GM18870 (cell line): ENCODE results near the gene CAV3.
A peak's percentile ranks its signal among the peaks of the same experiment; 100 is the strongest.

Experiments used
- ATAC-seq: cut with Tn5 transposase; IDR thresholded peaks from one replicate; pipeline ENCODE4 v1.9.1; 2021; ENCODE audit warnings: moderate library complexity; ENCODE audit not compliant: unreplicated experiment

Gene CAV3

GRCh38 chr3:8734137-8734878 is 706 bp downstream of the CAV3 start:
- ATAC-seq: no peak

DNA sequence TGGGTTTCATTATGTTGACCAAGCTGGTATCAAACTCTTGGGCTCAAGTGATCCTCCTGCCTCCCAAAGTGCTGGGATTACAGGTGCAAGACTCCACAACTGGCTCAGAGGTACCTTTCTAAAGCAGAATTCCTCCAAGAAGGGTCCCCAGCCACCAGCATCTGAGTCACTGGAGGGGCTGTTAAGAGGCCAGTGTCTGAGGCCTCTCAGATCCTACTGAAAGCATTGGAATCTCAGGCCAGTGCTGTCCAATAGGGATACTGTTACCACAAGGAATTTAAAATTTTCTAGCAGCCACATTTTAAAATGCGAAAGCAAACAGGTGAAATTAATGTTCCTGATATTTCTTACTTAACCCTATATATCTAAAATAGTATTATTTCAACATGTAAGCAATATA is 1.3 kb downstream of the CAV3 start:
- ATAC-seq: no peak

- ATAC-seq: no peak
Observed at GRCh38 chr3:8736436-8736835, 2.8 kb downstream of the CAV3 start.

- no peak for ATAC-seq
Observed at GRCh38 chr3:8737301-8737700, 3.7 kb downstream of the CAV3 start.

DNA sequence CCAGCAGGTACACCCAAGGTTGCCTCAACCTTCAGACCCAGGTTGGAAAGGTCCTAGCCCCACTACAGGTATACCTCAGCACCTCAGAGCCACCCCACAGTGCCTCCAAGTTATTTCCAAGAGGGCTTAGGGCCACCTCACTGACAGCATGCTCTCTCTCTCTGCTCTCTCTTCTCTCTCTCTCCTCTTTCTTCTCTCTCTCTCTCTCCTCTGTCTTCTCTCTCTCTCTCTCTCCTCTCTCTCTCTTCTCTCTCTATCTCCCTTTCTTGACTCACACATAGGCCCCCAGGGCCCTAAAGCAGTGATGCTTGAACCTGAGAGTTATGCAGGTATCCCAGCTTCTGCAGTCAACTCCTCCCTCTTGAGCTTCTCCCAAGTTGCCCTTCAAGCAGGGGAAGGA is 4.2 kb downstream of the CAV3 start:
- no peak for ATAC-seq

DNA sequence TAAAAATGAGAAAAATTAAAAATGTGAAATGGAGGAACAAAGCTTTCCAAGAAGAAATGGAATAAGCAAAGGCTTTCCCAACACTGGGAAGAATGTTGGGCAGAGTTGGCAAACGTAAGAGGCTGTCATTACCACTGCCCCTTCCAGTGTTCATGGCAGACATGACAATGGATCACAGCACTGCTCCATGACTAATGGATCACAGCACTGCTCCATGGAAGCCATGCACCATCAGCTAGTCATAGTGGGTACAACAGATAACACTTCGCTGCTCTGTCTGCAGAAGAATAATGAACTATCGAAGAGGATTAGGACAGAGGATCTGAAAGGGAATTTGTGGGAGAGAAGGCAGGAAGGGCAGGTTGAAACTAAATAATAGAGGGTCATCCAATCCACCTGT is 5.0 kb downstream of the CAV3 start:
- no peak for ATAC-seq

GRCh38 chr3:8739757-8740504 is 6.3 kb downstream of the CAV3 start:
- peak; percentile 63 for ATAC-seq

- ATAC-seq: no peak
Observed at GRCh38 chr3:8741581-8742261, 8.1 kb downstream of the CAV3 start.

DNA sequence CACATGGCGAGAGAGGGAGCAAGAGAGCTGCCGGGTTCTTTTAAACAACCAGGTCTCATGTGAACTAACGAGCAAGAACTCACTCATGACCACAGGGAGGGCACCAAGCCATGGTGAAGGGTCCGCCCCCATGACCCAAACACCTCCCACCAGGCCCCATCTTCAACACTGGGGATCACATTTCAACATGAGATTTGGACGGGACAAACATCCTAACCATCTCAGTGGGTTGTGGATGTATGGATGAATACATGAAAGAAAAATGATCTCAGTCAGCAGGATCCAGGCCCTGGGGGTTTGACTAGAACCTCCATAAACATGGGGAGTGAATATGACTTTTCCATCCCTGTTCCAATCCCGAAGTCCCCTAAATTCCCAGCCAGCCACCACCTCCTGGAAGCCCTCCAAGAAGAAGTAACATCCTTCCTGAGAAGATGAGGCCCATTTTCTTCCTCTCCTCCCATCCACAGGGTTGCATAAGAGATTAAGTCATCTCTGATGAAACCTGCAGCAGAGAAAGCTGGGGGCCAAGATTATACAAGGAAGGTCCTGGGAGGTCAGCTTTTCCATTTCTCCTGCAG is 9.5 kb downstream of the CAV3 start:
- ATAC-seq: no peak

DNA sequence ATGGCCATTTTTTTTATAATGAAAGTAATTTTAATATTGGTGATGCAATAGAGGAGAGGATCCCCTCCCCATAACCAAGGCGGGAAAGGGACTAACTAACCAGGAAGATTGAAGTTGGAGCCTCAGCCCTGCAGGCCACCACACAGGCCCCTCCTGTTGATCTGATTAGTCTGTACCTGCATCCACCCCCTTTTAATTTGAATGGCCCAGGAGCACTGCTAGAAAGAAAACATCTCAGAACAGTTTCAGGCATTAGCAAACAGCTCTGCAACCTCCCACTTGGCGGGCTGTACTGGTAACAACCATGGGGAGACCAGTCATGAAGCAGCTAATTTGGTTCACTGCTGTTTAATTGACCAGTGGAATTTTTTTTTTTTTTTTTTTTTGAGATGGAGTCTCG is 10.3 kb downstream of the CAV3 start:
- ATAC-seq: no peak

DNA sequence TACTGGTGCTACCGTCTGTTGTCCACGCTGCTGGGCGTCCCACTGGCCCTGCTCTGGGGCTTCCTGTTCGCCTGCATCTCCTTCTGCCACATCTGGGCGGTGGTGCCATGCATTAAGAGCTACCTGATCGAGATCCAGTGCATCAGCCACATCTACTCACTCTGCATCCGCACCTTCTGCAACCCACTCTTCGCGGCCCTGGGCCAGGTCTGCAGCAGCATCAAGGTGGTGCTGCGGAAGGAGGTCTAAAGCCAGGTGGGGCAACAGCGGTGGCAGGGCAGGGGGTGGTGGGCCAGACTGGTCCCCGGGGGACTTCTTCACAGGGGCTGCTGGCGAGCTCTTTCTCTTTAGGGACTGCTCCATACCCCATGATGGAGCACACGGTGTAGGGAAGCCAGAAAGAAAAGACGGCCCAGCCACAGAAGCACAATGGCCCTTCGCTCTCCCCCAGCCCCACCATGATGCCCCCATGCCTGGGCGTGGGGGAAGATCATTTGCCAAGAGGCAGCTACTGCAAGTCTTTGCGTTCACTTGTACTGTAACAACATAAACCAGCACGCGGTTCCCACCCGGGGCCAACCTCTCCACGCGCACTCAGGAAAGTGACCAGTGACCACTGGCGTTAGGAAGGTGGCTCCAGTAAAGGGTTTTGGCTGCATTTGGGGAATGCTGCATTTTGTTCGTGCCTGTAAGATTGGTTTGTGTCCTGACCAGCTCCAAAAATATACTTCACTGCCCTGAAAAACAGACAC is 12.2 kb downstream of the CAV3 start:
- ATAC-seq: no peak

DNA sequence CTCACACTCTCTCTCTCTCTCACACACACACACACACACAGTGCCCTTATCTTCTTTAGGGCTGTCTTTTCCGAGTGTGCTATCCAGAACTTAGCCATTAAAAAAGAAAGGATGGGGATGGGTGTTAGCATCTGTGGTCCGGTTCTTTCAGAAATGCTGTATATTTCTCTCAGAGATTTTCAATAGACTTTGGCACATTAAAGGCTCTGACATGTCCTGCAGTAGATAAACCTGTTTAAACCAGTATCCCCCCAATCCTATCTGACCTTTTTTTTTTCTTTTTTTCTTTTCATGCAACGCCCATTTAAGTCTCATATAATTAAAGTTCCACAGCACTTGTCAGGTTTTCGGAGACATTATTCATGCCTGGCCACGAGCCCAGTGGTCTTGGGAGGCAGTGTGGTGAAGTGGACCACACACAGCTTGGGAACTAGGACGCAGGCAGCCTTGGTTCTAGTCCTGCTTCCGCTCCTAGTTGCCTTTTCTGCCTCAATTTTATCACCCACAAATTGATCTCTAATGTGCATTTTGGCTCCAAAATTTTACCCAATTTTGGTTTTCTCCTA is 13.3 kb downstream of the CAV3 start:
- no peak for ATAC-seq

DNA sequence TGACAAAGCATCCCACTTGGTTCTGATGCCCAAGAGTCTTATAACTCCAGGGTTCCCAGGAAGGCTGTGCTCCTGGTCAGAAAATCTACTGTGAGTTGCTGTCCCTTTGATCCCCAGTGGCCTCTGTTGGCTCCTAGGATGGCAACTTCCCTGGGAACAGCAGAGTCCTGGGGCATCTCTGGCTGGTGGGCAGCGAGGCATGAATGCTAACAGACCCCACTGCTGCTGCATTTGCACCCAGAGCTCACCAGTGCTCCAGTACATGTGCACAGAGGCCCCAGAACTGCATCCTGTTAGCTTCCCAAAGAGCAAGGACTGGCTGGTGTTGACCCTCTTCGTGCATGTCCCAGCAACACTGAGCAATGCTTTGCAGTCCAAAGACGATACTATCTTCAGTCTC is 15.7 kb downstream of the CAV3 start:
- no peak for ATAC-seq

DNA sequence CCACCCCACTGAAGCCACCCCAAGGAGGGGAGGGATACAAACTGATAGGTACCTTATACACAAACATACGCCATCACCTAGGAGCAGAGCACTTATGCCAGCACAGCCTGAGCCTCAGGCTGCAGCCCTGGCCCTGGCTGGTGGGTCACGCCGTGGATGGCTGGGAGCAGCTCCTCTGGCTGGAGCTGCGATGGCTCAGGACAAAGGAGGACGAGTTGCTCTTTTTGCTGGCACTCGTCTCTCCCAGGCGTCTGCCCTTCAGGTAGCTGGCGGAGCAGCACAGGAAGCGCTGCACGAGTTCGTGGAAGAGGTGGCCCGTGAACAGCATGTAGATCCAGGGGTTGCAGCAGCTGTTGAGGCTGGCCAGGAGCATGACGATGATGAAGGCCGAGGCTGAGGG is 19.2 kb downstream of the CAV3 start:
- no peak for ATAC-seq

- no peak for ATAC-seq
Observed at GRCh38 chr3:8755097-8755496, 21.5 kb downstream of the CAV3 start.

DNA sequence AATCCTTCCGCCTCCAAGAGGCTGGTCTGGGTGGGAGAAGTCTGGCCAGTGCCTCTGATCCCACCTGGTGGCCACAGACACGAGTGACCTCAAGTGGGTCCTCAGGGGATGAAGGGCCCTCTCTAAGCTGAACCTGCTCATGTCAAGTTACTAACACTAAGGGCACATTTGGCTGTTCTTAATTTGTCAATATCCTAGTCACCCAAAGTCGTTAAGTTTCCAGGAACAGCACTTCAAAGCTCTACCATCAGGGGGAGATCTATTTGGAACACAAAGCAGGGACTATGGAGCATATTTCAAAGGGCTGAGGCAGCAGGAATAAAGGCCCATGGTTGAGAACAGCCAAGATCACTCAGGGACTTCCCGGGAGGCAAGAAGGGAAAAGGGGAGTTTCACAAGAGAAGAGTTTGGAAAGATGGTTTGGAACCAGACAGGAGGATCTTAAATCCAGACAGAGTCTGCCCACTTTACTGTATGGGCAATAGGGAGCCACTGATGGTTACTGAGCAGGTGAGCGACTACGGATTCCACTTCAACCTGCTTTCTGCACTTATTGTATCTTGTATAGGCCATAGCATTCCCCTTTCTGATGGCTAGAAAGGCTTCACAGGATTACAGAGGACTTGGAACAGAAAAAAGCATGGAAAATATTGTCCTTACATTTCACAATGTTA is 22.1 kb downstream of the CAV3 start:
- no peak for ATAC-seq

DNA sequence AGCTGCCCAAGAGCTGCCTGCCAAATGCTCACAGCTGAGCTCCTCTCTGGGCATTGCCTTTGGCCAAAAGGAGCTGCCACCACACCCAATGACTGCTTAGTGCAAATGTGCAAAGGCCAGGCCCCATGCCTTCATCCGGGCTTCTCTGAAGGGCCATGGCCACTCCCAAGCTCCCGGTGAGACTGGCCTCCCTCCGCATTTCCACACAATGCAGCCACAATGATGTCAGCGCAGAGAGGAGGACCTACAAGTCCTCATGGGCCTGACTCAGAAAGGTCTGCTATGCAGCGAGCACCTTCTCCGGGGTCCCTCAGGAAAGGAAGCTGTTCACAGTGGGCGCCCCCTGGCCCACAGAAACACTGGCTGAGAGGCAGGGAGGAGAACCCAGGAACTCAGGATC is 23.1 kb downstream of the CAV3 start:
- ATAC-seq: no peak

GRCh38 chr3:8757551-8758518 is 24.2 kb downstream of the CAV3 start:
- ATAC-seq: no peak
